ENCODE results near the gene S1PR4.
"Not testable (repeated sequence)": the region's sequence is repeated elsewhere in the genome, so short reads cannot be mapped to it uniquely, and the experiment has no call there.

S1PR4 gene

GRCh38 chr19:3153286-3154230, 25.0 kb upstream of the S1PR4 start:
- DNase-seq, result no peak

GRCh38 chr19:3154447-3154846, 24.1 kb upstream of the S1PR4 start:
- DNase-seq, result not testable (repeated sequence)

DNA sequence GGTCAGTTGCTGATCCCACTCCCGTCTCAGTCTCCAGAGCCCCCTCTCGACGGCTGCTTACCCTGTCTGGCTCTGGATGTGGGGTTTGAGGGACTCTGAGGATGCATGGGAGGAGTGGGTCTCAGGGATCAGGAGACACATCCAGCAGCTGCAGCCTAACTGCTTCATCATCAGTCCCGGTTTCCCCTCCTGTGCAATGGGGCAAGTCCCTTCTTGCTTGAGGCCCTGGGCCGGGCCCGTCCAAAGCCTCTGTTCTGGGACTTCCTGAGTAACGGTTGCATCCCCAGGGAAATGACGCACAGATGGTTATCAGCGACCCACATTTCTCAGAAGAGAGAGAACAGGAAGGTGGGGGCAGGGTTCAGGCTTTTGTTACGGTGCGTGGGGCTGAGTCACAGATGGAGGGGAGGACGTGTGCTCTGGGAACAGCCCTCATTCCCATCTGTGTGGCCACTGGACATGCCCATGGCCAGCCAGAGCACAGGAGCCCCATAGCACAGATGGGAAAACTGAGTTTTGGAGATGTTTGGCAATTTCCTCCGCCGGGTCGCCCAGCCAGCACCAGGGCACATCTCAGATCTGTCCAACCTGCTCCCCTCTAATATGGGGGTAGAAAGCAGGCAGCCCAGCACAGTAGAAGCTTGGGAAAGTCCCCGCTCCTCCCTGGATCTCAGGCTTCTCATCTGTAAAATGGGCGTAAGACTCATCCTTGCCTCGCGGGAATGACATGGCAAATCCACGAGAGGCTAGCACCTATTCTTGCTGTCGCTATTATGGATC, 23.4 kb upstream of the S1PR4 start:
- peak; percentile 21 for DNase-seq

DNA sequence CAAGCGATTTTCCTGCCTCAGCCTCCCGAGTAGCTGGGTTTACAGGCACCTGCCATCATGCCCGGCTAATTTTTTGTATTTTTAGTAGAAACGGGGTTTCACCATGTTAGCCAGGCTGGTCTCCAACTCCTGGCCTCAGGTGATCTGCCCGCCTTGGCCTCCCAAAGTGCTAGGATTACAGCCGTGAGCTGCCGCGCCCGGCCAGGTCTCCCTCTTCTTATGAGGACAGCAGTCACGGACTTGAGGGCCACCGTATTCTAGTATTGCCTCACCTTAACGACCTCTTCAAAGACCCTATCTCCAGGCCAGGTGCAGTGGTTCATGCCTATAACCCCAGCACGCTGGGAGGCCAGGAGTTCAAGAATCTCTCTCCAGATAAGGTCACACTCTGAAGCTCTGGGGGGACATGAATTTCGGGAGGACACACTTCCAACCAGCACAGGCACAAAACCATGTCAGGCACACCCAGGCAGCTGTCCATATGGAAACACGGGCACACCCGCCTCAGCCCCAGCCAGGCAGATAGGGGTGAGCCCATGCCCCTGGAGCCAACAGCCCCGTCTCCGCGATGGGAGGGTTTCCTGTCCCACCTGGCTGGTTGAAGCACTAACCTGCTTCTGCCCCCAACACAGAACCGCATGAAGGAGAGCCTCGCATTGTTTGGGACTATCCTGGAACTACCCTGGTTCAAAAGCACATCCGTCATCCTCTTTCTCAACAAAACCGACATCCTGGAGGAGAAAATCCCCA, 21.3 kb upstream of the S1PR4 start:
- DNase-seq, result no peak

DNA sequence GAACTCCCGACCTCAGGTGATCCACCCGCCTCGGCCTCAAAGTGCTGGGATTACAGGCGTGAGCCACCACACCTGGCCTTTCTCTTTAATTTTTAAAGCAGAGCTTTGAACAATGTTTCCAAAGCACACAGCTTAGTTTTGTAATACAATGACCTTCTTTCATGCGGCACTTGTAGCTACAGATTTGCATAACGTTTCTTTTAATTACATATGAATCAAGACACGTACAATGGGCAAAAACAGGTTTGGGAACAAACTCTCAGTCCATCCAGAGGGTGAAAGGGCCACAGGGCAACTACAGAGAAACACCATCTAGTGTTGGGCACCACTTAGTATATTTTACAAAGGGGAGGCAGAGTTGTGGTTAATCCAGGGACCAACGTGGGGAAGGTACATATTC, 19.0 kb upstream of the S1PR4 start:
- no peak for DNase-seq

- DNase-seq, result no peak
Observed at GRCh38 chr19:3160219-3160618, 18.4 kb upstream of the S1PR4 start.

GRCh38 chr19:3161453-3161852, 17.1 kb upstream of the S1PR4 start:
- DNase-seq, result no peak

DNA sequence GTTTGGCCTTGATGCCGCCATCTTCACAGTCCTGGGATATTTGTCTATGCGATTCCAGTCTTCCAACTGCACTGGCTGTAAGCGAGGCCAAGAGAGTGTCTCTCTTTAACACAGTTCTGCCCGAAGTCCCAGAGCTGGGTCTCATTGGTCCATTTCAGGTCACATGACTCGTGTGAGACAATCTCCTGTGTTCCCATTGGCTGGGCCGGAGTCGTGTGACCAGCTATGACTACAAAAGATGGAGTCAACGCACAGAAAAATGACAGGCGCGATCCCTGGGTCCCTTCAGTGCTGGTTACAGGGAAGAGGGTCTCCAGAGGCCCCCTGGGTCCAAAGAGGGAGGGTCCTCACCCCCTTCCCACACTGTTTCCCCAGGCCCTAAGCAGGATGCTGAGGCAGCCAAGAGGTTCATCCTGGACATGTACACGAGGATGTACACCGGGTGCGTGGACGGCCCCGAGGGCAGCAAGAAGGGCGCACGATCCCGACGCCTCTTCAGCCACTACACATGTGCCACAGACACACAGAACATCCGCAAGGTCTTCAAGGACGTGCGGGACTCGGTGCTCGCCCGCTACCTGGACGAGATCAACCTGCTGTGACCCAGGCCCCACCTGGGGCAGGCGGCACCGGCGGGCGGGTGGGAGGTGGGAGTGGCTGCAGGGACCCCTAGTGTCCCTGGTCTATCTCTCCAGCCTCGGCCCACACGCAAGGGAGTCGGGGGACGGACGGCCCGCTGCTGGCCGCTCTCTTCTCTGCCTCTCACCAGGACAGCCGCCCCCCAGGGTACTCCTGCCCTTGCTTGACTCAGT, 15.9 kb upstream of the S1PR4 start:
- no peak for DNase-seq

DNA sequence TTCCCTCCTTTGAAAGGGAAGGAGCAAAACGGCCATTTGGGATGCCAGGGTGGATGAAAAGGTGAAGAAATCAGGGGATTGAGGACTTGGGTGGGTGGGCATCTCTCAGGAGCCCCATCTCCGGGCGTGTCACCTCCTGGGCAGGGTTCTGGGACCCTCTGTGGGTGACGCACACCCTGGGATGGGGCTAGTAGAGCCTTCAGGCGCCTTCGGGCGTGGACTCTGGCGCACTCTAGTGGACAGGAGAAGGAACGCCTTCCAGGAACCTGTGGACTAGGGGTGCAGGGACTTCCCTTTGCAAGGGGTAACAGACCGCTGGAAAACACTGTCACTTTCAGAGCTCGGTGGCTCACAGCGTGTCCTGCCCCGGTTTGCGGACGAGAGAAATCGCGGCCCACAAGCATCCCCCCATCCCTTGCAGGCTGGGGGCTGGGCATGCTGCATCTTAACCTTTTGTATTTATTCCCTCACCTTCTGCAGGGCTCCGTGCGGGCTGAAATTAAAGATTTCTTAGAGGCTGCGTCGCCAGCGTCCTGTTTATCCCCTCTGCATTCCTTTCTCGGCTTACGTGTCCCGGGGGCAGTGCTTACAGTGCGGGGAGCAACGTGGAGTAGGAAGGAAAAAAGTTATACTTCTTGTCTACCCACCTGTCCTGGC, 15.2 kb upstream of the S1PR4 start:
- peak; percentile 55 for DNase-seq

GRCh38 chr19:3163943-3164342, 14.6 kb upstream of the S1PR4 start:
- no peak for DNase-seq

- no peak for DNase-seq
Observed at GRCh38 chr19:3167533-3168272, 10.9 kb upstream of the S1PR4 start.

DNA sequence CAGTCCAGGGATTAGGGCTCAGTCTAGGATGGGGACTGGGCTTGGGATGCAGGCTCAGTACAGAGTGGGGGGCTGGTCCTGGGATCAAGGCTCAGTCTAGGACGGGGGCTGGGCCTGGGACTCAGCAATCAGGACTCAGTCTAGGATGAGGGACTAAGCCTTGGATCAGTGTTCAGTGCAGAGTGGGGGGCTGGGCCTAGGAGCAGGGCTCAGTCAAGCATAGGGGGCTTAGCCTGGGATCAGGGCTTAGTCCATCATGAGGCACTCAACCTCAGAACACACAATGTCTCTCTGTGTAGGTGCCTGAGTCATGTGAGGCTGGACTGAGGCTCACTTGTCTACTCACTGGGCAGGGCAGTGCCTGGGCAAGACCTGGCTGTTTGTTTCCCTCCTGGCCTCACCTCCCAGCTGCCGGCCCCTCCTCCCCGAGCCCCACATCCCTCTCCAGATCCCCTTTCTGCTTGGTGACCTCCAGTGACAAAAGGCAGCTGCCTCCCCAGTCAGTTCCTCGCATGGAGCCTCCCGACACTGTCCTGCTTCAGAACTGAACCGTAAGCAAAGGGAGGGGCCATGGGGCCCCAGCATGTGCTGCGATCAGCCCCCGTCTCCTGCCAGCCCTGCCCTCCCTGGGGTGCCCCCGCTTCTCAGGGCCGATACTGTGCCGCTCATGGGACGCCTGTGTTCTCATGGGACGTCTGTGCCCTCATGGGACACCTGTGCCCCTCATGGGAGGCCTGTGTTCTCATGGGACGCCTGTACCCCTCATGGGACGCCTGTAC, 6.5 kb upstream of the S1PR4 start:
- DNase-seq, result no peak

- not testable (repeated sequence) for DNase-seq
Observed at GRCh38 chr19:3172673-3173000, 5.9 kb upstream of the S1PR4 start.

DNA sequence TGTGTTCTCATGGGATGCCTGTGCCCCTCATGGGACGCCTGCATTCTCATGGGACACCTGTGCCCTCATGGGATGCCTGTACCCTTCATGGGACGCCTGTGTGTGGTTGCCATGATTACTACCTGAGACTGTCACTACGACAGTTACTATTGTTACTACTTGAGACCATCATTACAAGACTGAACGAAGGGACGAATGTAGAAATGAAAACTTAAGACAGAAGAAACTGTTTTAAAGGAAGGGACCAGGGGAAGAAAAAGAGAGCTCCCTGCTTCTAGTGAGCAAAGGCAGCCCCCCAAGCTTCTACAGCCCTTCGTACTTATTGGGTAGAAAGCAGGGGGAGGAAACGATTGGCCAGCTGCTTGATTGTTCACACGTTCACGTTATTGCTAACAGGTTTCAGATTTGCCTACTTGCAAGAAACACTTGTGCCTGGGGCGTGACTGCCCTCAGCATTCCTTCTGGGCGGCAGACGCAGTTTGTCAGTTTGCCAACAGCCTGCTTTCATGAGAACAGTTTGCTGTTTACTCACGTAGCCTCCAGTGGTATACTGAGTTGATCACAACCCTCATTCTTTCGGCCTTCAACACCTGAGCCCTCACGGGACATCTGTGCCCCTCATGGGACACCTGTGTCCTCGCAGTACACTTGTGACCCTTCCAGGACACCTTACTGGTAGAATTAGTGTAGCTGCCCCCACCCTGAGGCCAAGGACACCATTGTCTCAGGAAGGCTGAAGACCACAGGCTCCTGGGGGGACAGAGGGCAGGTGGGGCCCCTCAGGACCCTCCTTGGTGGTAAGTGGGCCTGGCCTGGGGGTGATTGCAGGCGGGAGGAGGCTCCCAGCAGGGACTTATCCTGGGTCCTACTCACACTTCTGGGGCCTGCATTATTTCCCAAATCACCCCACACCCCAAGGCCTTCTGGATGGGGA, 2.5 kb upstream of the S1PR4 start:
- DNase-seq, result no peak

DNA sequence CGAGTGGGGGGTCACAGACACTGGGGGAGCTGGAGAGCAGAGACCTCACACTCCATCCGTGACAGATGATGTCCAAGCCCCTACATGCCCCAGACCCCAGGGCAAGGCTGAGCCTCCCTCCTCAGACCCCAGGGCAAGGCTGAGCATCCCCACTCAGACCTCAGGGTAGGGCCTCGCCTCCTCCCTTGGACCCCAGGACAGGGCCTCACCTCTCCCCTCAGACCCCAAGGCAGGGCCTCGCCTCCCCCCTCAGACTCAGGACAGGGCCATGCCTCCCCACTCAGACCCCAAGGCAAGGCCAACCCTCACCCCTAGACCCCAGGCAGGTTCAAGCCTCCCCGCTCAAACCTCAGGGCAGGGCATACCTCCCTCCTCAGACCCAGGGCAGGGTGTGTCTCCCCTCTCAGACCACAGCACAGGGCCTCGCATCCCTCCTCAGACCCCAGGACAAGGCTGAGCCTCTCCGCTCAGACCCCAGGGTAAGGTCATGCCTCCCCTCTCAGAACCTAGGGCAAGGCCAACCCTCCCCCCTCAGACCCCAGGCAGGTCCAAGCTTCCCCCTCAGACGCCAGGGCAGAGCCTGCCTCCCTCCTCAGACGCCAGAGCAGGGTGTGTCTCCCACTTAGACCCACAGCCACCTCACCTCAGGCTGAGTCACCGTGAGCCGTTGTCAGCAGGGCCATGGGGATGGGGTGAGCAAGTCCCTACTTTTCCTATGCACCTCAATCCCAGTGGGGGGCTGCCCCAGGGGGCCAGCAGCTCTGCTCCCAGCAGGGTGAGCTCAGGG, 1.7 kb upstream of the S1PR4 start:
- no peak for DNase-seq

DNA sequence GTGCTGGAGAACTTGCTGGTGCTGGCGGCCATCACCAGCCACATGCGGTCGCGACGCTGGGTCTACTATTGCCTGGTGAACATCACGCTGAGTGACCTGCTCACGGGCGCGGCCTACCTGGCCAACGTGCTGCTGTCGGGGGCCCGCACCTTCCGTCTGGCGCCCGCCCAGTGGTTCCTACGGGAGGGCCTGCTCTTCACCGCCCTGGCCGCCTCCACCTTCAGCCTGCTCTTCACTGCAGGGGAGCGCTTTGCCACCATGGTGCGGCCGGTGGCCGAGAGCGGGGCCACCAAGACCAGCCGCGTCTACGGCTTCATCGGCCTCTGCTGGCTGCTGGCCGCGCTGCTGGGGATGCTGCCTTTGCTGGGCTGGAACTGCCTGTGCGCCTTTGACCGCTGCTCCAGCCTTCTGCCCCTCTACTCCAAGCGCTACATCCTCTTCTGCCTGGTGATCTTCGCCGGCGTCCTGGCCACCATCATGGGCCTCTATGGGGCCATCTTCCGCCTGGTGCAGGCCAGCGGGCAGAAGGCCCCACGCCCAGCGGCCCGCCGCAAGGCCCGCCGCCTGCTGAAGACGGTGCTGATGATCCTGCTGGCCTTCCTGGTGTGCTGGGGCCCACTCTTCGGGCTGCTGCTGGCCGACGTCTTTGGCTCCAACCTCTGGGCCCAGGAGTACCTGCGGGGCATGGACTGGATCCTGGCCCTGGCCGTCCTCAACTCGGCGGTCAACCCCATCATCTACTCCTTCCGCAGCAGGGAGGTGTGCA, 587 bp downstream of the S1PR4 start:
- no peak for DNase-seq

DNA sequence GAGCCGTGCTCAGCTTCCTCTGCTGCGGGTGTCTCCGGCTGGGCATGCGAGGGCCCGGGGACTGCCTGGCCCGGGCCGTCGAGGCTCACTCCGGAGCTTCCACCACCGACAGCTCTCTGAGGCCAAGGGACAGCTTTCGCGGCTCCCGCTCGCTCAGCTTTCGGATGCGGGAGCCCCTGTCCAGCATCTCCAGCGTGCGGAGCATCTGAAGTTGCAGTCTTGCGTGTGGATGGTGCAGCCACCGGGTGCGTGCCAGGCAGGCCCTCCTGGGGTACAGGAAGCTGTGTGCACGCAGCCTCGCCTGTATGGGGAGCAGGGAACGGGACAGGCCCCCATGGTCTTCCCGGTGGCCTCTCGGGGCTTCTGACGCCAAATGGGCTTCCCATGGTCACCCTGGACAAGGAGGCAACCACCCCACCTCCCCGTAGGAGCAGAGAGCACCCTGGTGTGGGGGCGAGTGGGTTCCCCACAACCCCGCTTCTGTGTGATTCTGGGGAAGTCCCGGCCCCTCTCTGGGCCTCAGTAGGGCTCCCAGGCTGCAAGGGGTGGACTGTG, 1.2 kb downstream of the S1PR4 start:
- DNase-seq, result no peak
